ENCODE data around the gene N4BP2L2.

The N4BP2L2 gene

GRCh38 chr13:32585550-32586079, 47.0 kb upstream of the N4BP2L2 start:
- no peak overlapping the region; the same call in 1 of the 2 replicates for H3K9ac ChIP-seq
- peak overlapping the region; percentile 26; the same call in 1 of the 2 replicates for H3K27ac ChIP-seq
- no peaks in the 10 kb centered on the region for H3K36me3 ChIP-seq (ENCODE audit: insufficient read depth)
- peak overlapping the region; percentile 97 for H3K4me2 ChIP-seq
- H3K4me3 ChIP-seq (IDR thresholded peaks at IDR 0.05; ENCODE audit: insufficient read depth, low read depth, low read length): no peak overlapping the region
- peak overlapping the region; percentile 90 for H2AFZ ChIP-seq (ENCODE audit: low read depth)
- TF ChIP-seq, protein P1, sequence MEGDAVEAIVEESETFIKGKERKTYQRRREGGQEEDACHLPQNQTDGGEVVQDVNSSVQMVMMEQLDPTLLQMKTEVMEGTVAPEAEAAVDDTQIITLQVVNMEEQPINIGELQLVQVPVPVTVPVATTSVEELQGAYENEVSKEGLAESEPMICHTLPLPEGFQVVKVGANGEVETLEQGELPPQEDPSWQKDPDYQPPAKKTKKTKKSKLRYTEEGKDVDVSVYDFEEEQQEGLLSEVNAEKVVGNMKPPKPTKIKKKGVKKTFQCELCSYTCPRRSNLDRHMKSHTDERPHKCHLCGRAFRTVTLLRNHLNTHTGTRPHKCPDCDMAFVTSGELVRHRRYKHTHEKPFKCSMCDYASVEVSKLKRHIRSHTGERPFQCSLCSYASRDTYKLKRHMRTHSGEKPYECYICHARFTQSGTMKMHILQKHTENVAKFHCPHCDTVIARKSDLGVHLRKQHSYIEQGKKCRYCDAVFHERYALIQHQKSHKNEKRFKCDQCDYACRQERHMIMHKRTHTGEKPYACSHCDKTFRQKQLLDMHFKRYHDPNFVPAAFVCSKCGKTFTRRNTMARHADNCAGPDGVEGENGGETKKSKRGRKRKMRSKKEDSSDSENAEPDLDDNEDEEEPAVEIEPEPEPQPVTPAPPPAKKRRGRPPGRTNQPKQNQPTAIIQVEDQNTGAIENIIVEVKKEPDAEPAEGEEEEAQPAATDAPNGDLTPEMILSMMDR (conservative IDR thresholded peaks at IDR 0.05; ENCODE audit: low read depth, low read length): no peak
- no peaks in the 10 kb centered on the region for H3K27me3 ChIP-seq (ENCODE audit: insufficient read depth, low read depth)
- H4K20me1 ChIP-seq (ENCODE audit: insufficient read depth): peaks cover 16% of the 10 kb centered on the region
- H3K79me2 ChIP-seq (ENCODE audit: insufficient read depth, low read depth): peaks cover 34% of the 10 kb centered on the region
- H3K4me1 ChIP-seq (ENCODE audit: low read depth, poor library complexity, severe bottlenecking): peaks cover 19% of the 10 kb centered on the region

GRCh38 chr13:32582991-32583390, 44.4 kb upstream of the N4BP2L2 start:
- Histone ChIP-seq H2AFZ (ENCODE audit: low read depth) (no peak overlapping the region), H3K4me3 (IDR thresholded peaks at IDR 0.05; ENCODE audit: insufficient read depth, low read depth, low read length) (no peak overlapping the region), H3K9ac (no peak overlapping the region), H3K4me1 (ENCODE audit: low read depth, poor library complexity, severe bottlenecking) (no peaks in the 10 kb centered on the region), H3K27me3 (ENCODE audit: insufficient read depth, low read depth) (no peaks in the 10 kb centered on the region), H3K79me2 (ENCODE audit: insufficient read depth, low read depth) (peaks cover 8% of the 10 kb centered on the region; the same call in 1 of the 2 replicates), H4K20me1 (ENCODE audit: insufficient read depth) (peaks cover under 1% of the 10 kb centered on the region; the same call in 1 of the 2 replicates), H3K4me2 (no peak overlapping the region), H3K36me3 (ENCODE audit: insufficient read depth) (no peaks in the 10 kb centered on the region), H3K27ac (no peak overlapping the region)
- TF ChIP-seq, protein P1 (conservative IDR thresholded peaks at IDR 0.05; ENCODE audit: low read depth, low read length): no peak

- Histone ChIP-seq H3K79me2 (ENCODE audit: insufficient read depth, low read depth) (peaks cover 1% of the 10 kb centered on the region; the same call in 1 of the 2 replicates), H3K4me2 (no peak overlapping the region), H3K4me1 (ENCODE audit: low read depth, poor library complexity, severe bottlenecking) (no peaks in the 10 kb centered on the region), H2AFZ (ENCODE audit: low read depth) (no peak overlapping the region), H3K4me3 (IDR thresholded peaks at IDR 0.05; ENCODE audit: insufficient read depth, low read depth, low read length) (no peak overlapping the region), H3K36me3 (ENCODE audit: insufficient read depth) (no peaks in the 10 kb centered on the region), H3K27ac (no peak overlapping the region), H3K9ac (no peak overlapping the region), H4K20me1 (ENCODE audit: insufficient read depth) (no peaks in the 10 kb centered on the region), H3K27me3 (ENCODE audit: insufficient read depth, low read depth) (no peaks in the 10 kb centered on the region)
- TF ChIP-seq, protein P1 (conservative IDR thresholded peaks at IDR 0.05; ENCODE audit: low read depth, low read length): no peak
Observed at GRCh38 chr13:32582281-32582680, 43.7 kb upstream of the N4BP2L2 start.

DNA sequence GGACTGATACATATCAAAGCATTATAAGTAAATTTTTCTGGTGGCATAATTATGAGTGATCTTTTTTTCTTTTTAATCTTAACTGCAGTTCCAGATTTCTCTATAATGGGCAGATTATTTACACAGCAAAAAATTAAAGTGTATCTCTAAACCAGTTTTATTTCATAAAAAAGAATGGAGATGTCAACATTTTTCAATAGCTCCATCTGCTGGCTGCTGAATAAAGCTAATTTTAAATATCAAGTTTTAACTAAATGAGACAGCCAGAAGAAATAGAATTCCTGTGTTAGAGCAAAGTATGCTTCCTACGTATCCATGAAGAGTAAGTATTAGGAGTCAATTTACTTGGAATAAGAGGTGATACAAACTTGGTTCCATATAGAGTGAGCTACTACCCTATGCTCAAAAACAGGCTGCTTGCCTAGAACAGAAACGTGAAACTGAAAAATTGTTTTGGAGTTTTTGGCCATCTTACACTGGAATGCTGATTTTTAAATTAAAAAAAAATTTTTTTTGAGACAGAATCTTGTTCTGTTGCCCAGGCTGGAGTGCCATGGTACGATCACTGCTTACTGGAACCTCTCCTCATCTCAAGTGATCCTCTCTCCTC, 42.7 kb upstream of the N4BP2L2 start:
- Histone ChIP-seq H3K4me1 (ENCODE audit: low read depth, poor library complexity, severe bottlenecking) (no peaks in the 10 kb centered on the region), H3K4me3 (IDR thresholded peaks at IDR 0.05; ENCODE audit: insufficient read depth, low read depth, low read length) (no peak overlapping the region), H3K36me3 (ENCODE audit: insufficient read depth) (no peaks in the 10 kb centered on the region), H3K79me2 (ENCODE audit: insufficient read depth, low read depth) (no peaks in the 10 kb centered on the region), H3K27me3 (ENCODE audit: insufficient read depth, low read depth) (no peaks in the 10 kb centered on the region), H4K20me1 (ENCODE audit: insufficient read depth) (no peaks in the 10 kb centered on the region), H3K27ac (no peak overlapping the region), H3K9ac (no peak overlapping the region), H3K4me2 (no peak overlapping the region), H2AFZ (ENCODE audit: low read depth) (no peak overlapping the region)
- TF ChIP-seq, protein P1 (conservative IDR thresholded peaks at IDR 0.05; ENCODE audit: low read depth, low read length): peak; percentile 70

All from KMS-11 (cell line).